ENCODE data around the gene NTN3. TPM values are rescaled to one million over a fixed set of nuclear protein-coding genes. Genes with fewer than 3 reads are reported as not detected.
"Not testable (repeated sequence)": the region's sequence is repeated elsewhere in the genome, so short reads cannot be mapped to it uniquely, and the experiment has no call there.

The NTN3 gene
- total RNA-seq, 4 donors from 2014 or later, result 0.39 TPM; not detected in 3

GRCh38 chr16:2436110-2436509 lies 35.0 kb upstream of the NTN3 start:
- Histone ChIP-seq H3K27me3 (no peaks in the 10 kb centered on the region), H3K27ac (no peak overlapping the region), H3K4me3 (no peak overlapping the region), H3K4me1 (no peaks in the 10 kb centered on the region), H3K9me3 (no peaks in the 10 kb centered on the region), H3K36me3 (peaks cover 0 to 65% (median 0%) of the 10 kb centered on the region in 3 donors)
- DNase-seq (ENCODE audit: low spot score in 2 of 2), result no peak
- 92 to 99% methylated on average over 9 of the region's 9 CpGs for WGBS, 2 donors
- no peak for TF ChIP-seq EP300 (IDR thresholded peaks at IDR 0.05)

GRCh38 chr16:2437032-2437790 lies 33.9 kb upstream of the NTN3 start:
- Histone ChIP-seq H3K27me3 (no peaks in the 10 kb centered on the region), H3K36me3 (peaks cover 0 to 64% (median 0%) of the 10 kb centered on the region in 3 donors), H3K9me3 (no peaks in the 10 kb centered on the region), H3K4me3 (no peak overlapping the region), H3K4me1 (no peaks in the 10 kb centered on the region), H3K27ac (no peak overlapping the region)
- 96 to 98% methylated on average over 23 to 24 of the region's 24 CpGs for WGBS, 2 donors
- no peak for DNase-seq (ENCODE audit: low spot score in 2 of 2)
- TF ChIP-seq, protein P1, sequence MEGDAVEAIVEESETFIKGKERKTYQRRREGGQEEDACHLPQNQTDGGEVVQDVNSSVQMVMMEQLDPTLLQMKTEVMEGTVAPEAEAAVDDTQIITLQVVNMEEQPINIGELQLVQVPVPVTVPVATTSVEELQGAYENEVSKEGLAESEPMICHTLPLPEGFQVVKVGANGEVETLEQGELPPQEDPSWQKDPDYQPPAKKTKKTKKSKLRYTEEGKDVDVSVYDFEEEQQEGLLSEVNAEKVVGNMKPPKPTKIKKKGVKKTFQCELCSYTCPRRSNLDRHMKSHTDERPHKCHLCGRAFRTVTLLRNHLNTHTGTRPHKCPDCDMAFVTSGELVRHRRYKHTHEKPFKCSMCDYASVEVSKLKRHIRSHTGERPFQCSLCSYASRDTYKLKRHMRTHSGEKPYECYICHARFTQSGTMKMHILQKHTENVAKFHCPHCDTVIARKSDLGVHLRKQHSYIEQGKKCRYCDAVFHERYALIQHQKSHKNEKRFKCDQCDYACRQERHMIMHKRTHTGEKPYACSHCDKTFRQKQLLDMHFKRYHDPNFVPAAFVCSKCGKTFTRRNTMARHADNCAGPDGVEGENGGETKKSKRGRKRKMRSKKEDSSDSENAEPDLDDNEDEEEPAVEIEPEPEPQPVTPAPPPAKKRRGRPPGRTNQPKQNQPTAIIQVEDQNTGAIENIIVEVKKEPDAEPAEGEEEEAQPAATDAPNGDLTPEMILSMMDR (IDR thresholded peaks at IDR 0.05), result no peak
- TF ChIP-seq POLR2A (IDR thresholded peaks at IDR 0.05), result no peak
- TF ChIP-seq EP300 (IDR thresholded peaks at IDR 0.05), result no peak

GRCh38 chr16:2438121-2438520 lies 33.0 kb upstream of the NTN3 start:
- TF ChIP-seq POLR2A (IDR thresholded peaks at IDR 0.05), result no peak
- TF ChIP-seq EP300 (IDR thresholded peaks at IDR 0.05), result no peak
- TF ChIP-seq, protein P1 (IDR thresholded peaks at IDR 0.05), result no peak
- Histone ChIP-seq H3K27ac (no peak overlapping the region), H3K4me1 (no peaks in the 10 kb centered on the region), H3K4me3 (no peak overlapping the region), H3K27me3 (no peaks in the 10 kb centered on the region), H3K36me3 (peaks cover 0 to 55% (median 0%) of the 10 kb centered on the region in 3 donors), H3K9me3 (no peaks in the 10 kb centered on the region)
- 93 to 95% methylated on average over 14 of the region's 14 CpGs for WGBS, 2 donors
- DNase-seq (ENCODE audit: low spot score in 2 of 2), result no peak

GRCh38 chr16:2439598-2439997 lies 31.5 kb upstream of the NTN3 start:
- WGBS, 2 donors, result 90 to 95% methylated on average over 2 to 11 of the region's 11 CpGs
- H3K9me3 ChIP-seq, result no peaks in the 10 kb centered on the region
- no peaks in the 10 kb centered on the region for H3K4me1 ChIP-seq
- no peak overlapping the region for H3K4me3 ChIP-seq
- H3K36me3 ChIP-seq, result peaks cover 0 to 59% (median 0%) of the 10 kb centered on the region in 3 donors
- TF ChIP-seq EP300 (IDR thresholded peaks at IDR 0.05), result no peak
- TF ChIP-seq POLR2A (IDR thresholded peaks at IDR 0.05), result no peak
- TF ChIP-seq, protein P1 (IDR thresholded peaks at IDR 0.05), result no peak
- H3K27me3 ChIP-seq, result no peaks in the 10 kb centered on the region
- H3K27ac ChIP-seq, result no peak overlapping the region
- DNase-seq (ENCODE audit: low spot score in 2 of 2), result no peak

DNA sequence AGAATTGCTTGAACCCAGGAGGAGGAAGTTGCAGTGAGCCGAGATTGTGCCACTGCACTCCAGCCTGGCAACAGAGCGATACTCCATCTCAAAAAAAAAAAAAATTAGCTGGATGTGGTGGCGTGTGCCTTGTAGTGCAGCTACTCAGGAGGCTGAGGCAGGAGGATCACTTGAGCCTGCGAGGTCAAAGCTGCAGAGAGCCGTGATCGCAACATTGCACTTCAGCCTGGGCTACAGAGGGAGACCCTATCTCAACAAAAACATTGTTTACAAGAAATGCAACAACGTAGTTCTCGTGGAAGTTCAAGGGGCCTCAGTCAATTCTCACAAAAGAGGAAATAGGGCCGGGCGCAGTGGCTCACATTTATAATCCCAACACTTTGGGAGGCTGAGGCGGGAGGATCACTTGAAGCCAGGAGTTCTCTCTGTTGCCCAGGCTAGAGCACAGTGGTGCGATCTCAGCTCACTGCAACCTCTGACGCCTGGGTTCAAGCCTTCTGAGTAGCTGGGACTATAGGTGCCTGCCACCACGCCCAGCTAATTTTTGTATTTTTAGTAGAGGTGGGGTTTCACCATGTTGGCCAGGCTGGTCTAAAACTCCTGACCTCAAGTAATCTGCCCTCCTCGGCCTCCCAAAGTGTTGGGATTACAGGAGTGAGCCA lies 29.8 kb upstream of the NTN3 start:
- DNase-seq (ENCODE audit: low spot score in 2 of 2); H3K4me3 ChIP-seq; H3K27ac ChIP-seq; H3K4me1 ChIP-seq; H3K27me3 ChIP-seq; H3K9me3 ChIP-seq: not testable (repeated sequence)
- H3K36me3 ChIP-seq, result peaks cover 0 to 69% (median 0%) of the 10 kb centered on the region in 3 donors
- WGBS, 2 donors, result 87 to 92% methylated on average over 14 to 15 of the region's 15 CpGs

GRCh38 chr16:2443555-2443954 lies 27.5 kb upstream of the NTN3 start:
- Histone ChIP-seq H3K27me3 (no peaks in the 10 kb centered on the region), H3K9me3 (no peaks in the 10 kb centered on the region), H3K4me1 (no peaks in the 10 kb centered on the region), H3K36me3 (peaks cover 0 to 69% (median 0%) of the 10 kb centered on the region in 3 donors), H3K27ac (no peak overlapping the region), H3K4me3 (no peak overlapping the region)
- no peak for DNase-seq (ENCODE audit: low spot score in 2 of 2)
- 86 to 96% methylated on average over 9 of the region's 9 CpGs for WGBS, 2 donors
- TF ChIP-seq EP300 (IDR thresholded peaks at IDR 0.05), result no peak
- TF ChIP-seq, protein P1 (IDR thresholded peaks at IDR 0.05), result no peak
- TF ChIP-seq POLR2A (IDR thresholded peaks at IDR 0.05), result no peak

Measured in tibial nerve (tissue), 4 donors.